NCI-H146 (cell line): ENCODE data around the gene SDCBP2.

Source experiments
- DNase-seq: peaks from one replicate; lab custom pipeline; 2025; lab: John Stamatoyannopoulos, UW

The SDCBP2 gene

DNA sequence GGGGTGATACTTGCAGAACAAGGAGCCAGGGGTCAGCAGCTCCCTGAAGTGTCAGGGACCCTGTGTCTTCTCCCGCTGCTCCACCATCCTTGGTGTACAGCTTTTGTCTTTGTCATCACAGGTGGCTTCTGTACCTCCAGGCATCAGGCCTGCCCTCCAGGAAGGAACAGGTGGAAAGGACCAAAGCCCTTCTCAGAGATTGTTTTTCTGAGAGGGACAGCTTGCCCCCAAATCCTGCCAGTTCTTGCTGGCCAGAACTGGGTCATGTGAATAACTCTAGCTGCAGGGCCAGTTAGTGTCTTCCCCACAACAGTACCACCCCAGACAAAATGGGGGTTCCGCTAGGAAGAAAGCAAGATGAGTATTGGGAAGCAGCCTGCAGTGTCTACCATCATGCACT, 31.5 kb downstream of the SDCBP2 start:
- DNase-seq: no peak

DNA sequence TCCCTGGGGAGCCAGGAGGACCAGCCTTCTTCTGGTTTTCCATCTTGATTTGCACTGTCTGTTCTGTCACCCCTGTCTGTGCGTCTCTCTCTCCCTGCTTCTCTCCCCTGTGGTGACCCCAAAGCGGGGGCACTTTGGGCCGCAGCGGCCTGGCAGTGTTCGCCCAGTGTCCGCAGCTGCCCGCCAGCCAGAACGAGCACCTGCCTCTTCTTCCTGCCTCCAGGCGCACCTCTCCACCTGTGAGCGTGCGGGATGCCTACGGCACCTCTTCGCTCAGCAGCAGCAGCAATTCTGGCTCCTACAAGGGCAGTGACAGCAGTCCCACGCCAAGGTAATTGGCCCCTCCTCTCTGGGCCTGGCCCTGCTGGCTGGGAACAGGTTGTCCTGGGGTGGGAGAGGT, 32.0 kb downstream of the SDCBP2 start:
- peak; percentile 86 for DNase-seq

DNA sequence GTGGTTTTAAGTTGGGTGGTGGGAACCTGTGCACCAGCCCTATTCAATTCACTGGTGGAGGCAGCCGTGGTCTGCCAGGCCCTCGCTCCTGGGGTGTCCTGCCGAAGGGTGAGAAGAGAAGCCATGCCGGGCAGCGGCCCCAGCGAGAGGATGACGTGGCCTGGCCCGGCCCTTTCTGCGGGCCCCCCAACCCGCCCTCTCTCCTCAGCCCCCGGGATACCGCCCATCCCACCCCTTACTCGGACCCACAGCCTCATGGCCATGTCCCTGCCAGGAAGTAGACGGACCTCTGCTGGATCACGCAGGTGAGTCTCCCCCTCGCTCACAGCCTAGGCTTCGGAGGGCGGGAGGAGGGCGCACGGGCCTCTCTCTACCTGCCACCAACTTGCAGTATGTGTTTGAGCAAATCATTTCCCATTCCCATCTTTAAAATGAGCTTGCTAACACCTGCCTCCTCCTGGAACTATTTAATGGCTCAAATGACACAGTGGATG, 32.8 kb downstream of the SDCBP2 start:
- DNase-seq: no peak

DNA sequence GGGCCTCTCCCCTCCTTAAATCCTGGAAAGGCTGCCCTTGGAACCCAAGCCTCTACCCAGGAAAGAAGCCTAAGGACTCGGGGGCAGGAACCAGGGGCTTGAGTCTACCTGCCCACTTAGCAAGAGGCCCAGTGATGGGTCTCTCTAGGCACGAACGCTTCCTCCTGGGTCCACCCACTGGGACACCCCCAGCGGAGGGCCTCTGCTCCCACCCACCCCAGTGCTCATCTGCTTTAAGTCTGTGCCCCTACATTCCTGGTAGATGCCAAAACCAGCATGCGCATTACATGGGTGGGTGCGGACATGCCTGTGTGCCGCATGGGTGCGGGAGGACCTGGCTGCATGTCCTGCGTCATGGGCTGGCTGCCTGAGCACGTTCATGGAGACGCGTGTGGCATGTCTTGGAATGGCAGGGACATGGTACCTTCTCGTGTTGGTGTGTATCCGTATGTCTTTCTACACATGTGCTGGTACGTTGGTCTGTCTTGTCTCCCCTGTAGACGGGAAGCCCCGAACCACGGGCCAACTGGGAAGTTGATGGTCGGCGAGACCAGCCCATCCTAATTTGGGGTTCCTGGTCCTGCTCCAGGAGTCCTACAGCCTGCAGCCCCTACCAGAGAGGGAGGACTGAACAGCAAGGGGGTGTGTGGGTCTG, 33.5 kb downstream of the SDCBP2 start:
- no peak for DNase-seq

DNA sequence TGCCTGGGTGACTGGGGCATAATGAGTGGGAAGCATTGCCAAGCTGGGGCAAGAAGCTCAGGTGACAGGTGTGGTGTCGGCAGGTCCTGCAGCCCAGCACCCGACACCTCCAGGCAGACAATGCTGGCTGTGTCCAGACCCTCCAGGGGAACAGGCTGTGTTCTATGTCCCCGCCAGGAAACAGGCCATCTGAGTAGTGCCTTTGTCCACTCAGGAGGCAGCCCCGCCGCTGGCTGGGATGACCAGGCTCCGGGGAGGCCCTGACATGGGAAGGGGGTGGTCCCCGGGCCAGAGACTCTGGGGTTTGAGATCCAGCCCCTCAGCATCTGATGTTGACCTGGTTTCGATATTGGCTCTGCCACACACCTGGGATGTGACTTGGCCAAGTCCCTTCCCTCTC, 34.4 kb downstream of the SDCBP2 start:
- DNase-seq: no peak

DNA sequence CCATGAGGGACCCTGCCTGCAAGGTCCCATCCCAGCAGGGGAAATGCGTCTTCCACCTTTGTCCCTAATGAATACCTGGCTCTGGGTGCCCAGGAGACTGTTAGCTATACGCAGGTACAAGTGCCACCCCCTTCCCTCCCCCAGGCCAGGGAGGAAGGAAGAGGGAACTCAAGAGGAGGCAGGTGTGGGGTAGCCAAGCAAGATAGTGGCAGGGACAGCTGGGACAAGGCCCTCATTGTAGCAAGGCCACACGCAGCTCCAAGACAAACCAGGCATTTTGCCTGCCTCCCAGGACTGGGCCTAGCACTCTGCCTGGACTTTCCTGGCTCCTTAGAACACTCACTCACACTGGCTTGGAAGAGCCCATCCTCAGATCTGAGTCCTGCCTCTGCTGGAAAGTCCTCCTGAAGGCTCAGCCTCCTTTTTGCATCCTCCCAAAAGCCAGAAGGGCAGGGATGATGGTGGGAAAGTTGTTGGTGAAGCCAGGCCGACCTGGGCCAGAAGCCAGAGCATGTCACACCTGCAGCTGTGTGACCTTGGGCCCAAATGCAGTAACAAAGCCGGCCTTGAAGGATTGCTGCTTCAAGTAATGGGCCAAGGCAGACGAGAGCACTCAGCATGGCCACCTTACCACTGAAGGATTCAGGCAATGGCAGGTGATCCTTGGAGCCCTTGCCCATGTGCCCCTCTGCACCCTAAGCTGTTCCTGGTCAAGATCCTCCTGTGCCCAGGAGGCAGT, 35.1 kb downstream of the SDCBP2 start:
- peak; percentile 76 for DNase-seq

DNA sequence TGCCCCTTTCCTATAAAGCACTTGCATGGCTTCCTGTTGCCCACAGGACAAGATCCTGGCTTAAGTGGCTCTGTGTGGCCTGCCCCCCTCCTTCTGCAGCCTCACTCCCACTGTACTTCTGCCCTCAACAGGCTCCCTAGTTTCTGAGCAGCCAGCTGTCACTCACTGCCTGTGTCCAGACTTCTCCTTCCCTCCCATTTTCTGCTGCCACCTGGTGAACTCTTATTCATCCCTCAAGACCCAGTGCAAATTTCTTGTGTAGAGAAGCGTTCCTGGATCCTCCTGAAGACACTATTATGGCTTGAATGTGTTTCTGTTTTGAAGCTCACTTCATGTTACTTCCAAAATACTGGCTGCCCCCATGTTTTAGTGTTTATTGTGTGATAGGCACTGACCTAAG, 36.3 kb downstream of the SDCBP2 start:
- DNase-seq: no peak

DNA sequence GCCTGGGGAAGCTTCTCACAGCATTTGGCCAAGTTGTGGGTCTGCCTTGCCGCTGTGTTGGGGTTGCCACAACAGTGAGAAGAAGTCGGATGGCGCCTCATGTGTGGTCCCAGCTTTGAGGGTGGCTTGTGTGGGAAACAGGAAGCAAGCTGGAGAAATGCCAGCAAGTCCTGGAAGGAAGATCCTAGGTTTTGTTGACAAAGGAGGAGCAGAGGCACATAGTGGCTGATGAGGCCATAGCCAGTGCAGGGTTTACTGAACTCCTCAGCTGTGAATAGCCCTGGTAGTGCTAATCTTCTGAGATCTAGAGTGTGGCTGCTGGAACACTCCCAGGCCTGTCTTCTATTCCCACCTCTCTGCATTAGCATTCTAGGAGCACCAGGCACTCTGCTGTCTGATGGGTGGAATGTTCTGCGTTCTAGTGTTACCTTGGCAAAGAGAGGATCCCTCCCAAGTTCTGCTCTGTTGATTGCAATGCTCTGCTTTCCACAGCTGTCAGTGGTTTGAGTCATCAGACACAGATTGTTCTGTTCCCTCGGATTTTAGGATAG, 37.7 kb downstream of the SDCBP2 start:
- no peak for DNase-seq

DNA sequence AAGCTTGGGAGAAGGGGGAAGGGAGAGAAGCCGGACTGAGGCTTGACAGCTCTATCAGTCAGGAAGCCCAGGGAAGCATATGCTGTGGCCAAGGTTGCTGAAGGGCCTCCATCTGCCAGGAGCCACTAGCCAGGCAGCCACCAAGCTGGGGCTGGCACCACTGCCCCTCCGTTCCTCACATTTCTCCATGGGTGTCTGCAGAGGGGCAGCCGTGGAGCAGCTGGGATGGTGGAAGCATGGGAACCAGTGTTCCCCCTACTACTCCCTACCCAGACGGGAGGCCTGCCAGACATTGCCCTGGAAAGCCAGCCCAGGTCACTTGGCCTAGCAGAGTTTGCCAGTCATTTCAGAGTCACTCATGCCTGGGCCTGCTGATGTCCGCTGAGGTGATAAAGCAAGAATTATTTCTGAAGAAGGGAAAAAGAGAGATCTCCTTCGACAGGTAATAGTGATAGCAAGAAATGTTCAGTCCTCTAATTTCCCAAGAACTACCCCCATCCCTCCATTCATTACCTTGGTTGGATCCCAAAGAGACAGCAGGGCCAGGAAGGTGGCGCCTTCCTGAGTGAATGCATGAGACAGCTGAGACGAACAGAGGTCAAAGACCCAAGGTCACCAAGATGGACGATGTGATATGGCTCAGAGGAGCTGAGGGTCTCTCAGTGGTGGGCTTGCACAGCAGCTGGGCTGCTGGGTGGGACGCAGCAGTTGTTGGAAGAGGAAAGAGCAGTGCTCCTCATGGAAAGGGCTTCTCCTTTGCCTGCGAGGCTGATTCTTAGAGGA, 41.0 kb downstream of the SDCBP2 start:
- no peak for DNase-seq

DNA sequence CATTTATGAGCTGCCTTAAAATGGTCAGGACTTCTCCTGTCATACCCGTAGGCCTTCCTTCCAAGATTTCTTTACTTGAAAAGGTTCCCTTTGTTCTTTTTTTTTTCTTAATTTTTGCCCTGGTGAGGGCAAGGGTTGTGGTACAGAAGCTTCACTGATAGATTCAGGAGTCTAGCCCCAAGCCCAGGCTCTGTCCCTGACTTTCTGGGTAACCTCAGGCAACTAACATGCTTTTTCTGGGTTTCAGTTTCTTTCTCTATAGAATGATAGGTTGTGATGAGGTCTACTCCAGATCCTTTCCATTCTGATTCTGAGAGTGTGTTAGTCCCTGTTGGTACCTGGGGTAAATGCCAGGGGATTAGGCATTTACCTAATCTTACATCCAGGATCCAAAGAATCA, 41.6 kb downstream of the SDCBP2 start:
- DNase-seq: no peak

DNA sequence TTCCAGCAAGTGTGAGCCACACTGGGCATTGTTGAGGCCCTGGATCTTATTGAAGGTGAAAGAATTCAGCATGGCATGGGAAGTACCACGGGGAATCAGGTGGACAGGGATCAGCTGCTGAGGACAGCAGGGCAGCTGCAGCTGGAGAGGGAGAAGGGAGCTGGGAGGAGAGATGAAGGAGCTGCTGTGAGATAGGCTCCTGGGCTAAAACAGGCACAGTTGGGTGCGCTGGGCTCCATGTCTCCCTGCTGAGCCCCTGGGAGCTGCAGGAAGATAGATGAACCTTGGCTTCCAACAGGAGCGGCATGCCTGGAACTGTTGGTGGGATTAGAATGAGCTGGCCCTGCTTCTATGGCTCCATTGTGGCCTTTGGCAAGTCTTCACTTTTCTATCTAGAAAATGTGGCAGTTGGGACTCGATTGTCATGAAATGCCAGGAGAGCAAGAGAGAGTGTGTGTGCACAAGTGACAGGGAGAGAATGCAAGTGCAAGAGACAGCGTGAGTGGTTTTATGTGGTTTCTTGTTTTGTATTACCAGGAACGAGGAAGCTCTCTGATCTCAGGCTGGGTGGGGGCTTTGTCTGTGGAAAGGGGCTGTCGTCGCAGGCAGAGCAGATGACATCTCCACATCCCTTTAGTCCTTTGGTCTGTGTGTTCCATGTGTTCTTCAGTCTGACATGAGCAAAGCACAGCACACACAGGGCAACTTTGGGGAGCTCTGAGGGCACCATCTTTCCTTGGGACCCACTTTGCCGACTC, 42.5 kb downstream of the SDCBP2 start:
- DNase-seq: peak; percentile 48

DNA sequence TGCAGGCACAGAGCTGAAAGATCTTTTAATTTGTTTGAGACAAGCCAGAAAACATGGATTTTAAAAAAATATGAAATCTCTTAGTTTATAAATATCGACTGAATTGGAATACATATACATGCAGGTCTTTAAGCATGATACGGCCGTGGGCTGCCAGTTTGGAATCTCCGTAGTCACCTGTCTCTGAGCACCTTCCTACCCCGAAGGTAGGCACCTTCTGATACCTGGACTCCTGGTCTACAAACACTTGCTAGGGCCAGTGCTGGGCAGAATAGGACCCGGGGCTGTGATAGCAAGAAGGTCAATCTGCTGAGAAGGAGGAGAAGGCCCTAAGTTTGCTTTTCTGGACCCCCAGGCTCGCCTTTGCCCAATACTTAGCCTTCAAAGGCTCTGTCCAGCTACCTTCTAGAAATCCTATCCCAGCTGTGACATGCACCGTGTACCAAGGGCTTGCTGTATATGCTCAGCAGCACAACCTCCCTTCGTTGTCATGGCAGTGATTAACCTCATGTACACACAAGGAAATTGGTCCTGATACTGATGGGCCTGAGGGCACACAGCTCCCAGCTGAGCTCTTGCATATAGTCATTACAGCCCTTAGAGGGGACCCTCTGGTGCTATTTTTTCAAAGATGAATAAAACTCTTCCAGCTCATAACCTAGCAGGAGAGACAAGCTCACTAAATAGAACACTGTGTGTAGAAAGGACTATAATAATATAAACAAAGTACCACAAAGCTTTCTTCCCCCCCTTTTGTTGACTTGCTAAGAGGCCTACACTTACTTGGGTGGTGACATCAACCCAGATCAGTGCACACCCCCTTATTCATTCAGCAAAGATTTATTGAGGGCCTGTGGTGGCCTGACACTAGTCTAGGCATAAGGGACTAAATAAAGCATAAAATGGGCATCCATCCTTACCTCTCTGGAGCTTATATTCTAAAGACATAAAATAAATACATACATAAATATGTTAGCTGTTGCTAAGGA, 45.1 kb downstream of the SDCBP2 start:
- peak; percentile 85 for DNase-seq

DNA sequence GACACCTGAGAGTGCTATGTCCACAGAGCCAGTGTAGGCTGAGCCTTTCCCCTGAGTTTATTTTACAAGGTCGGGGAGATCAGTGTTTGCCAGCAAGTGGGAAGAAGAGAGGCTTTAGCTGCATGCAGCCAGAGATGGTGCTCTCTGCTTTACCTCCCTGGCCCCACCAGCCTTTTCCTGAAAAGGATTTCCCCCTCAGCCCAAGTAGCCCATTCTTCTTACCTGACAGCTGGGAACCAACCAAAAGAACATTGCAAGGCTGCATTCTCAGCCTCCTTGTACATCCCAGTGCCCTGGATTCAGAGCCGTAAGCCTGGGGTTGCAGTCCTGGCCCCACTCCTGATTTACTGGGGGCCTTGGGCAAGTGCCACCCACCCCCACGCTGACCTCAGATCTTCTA, 46.0 kb downstream of the SDCBP2 start:
- no peak for DNase-seq

DNA sequence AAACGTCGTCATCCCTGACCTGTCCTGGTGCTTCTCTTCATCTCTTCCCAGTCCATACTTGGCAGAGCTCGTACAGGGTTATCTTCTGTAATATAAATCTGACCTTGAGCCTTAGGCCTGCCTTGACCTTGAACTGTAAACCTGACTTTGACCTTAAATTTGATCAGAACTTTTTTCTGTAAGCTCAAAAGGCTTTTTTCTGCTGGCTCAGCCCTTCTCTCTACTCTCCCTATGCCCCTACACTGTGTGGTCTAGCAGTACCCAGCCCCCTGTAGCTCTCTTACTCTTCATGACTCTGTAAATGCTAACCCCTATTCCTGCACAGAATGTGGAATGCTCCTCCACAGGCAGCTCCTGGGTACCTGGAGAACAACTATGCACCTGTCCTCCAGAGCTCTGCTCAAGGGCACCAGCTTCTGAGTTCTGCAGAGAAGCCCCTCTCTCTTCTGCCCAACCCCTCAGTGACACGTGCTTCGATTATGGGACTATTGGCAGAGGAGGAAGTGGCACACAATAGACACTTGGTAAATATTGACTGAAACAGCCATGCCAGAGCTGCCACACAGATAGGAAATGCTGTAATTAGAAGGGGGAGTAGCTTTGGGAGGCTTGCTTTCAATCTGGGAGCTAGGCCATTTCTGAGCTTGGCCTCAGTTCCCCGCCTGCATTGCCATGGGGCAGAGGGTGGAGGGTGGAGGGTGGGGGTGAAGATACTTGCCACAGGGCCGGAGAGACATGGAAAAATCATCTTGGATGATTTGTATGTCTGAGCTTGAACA, 47.5 kb downstream of the SDCBP2 start:
- peak; percentile 75 for DNase-seq

DNA sequence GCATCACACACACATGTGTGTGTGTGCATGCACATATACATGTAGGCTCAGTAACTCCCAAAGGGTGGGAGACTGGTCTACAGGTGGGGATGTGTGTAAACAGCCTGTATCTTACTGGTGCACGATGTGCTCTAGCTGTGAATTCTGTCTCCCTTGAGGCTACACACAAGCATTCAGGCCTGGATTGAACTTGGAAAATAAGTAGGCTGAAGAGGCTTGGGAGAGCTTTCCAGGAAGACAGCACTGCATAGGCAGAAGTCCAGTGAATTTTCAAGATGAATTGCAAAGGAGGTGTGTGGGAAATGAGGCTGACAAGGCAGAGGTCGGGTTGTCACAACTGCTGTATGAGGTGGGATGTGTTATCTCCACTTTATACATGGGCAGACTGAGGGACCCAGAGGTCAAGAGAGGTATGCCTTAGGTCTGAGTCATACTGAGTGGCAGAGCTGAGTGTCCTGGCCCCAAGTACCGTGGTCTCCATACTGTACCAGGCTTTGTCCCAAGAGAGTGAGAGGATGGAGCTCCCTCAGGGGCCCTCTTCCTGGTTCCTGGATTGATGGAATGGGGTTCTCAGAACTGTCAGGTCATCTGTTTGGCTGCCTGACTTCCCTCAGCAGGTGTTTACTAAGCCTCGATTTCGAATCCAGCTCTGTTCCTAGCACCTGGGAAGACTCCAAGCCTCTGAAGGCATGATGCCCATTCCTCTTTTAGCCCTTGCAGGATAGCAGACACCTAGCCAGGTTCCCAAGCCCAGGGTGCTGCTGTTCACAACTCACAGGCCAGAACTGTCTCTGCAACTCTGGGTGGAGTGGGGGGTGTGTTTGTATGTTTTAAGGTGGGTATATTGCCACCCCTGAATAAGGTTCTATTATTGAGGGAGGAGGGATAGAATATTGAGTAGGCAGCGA, 48.5 kb downstream of the SDCBP2 start:
- DNase-seq: no peak

DNA sequence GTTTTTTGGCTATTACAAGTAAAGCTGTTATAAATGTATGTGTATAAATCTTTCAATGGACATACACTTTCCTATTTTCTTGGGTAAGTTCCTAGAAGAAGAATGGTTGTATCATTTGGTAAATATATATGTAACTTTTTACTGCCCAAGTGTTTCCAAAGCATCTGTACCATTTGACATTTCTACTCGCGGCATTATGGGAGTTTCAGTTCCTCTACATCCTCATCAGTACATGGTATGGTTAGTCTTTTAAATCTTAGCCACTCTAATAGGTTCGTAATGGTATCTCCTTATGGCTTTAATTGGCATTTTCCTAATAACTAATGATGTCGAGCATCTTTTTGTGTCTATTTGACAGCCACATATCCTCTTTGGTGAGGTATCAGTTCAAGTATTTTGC, 49.9 kb downstream of the SDCBP2 start:
- no peak for DNase-seq

DNA sequence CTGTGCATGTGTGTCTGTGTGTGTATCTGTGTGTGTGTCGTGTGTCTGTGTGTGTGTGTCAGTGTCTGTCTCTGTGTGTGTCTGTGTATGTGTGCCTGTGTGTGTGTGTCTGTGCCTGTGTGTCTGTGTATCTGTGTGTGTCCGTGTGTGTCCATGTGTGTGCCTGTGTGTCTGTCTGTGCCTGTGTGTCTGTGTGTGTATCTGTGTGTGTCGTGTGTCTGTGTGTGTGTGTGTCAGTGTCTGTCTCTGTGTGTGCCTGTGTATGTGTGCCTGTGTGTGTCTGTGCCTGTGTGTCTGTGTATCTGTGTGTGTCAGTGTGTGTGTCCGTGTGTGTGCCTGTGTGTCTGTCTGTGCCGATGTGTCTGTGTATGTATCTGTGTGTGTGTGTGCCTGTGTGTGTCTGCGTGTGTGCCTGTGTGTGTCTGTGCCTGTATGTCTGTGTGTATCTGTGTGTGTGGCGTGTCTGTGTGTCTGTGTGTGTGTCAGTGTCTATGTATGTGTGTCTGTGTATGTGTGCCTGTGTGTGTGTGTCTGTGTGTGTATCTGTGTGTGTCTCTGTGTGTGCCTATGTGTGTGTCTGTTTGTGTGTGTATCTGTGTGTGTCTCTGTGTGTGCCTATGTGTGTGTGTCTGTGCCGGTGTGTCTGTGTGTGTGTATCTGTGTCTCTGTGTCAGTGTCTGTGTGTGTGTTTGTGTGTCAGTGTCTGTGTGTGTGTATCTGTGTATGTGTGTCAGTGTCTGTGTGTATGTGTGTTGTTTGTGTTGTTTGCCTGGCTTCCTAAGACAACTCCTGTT, 51.2 kb downstream of the SDCBP2 start:
- DNase-seq: no peak

DNA sequence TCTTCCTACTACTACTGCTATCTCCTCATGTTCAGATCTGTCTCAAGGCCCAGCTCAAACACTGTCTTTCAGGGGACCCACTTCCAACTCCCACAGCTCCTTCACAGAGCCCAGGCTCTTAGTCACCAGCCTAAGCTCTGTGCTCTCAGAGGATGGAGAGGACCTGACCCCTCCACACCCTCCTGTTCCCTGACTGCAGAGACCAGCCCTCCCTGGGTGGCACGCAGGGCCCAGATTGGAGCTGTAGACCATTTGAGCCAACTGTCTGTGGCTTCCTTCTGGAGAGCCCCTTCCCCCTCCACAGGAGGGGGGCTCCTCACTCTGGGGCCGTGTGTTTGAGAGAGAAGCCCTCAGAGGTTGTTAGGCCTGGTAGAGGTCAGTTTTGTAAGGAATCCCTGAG, 53.0 kb downstream of the SDCBP2 start:
- no peak for DNase-seq
